ENCODE measurements around the gene LONP1.

Gene LONP1

DNA sequence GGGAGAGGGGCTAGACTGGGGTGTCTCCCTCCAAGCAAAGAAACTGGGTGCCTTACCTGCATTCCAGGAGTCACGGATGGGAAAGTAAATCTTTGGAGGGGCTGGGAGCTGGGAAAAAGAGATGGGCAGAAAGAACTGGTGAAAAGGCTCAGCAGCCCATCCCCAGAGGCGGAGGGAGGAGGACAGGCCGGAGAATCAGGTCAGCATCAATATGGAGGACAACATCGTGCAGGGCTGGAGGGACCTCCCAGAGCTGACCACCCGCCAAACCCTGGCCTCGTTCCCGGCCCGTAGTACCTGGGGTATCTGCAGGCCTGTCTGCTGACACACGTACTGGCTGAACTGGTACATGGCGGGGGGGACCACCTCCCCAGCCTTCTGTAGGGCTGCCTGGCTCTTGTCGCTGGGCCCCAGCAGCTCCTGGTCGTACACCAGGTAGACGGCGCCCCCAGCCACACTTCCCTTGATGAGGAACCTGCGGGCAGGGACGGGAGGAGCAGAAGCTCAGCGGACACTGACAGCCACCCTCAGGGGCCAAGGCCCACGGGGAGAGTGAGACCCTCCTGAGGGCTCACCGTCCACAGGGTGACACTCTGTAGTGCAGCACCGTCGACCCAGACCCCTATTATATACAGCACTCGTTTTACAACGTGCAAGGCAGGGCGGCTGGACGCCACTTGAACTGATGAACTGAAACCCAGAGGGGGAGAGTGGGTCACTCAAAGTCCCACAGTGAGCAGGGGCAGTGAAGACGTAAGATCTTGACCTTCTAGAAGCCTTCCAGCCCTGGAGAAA lies 40.5 kb downstream of the LONP1 start:
- no peak for ATAC-seq

DNA sequence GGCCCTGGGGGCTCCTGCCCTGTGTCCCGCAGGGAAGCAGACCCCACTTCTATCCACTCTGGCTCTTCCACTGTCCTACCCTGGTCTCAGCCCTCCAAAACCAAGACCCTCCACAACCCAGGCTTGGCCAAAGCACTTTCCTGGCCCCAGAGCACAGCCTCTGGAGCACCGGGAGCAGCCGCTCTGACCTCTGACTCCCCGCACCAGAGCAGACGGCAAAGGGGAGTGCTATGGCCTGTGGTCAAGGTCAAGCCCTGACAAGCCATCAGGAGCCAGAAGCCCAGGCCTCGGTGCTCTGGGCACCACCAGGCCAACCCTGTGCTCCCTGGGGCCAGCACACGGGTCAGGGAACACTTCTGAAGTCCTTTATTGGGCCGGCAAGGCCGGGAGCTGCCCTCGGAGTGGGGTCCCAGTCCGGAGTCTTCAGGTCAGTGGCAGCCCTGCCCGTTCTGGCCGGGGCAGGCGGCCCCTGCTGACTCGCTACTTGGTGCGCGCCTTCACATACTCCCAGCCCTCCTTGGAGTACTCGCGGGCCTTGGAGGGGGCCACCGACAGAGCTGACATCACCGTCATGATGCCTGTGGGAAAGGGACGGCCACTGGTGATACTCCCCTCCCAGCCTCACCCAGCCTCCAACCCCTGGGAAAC lies 41.8 kb downstream of the LONP1 start:
- ATAC-seq: no peak

DNA sequence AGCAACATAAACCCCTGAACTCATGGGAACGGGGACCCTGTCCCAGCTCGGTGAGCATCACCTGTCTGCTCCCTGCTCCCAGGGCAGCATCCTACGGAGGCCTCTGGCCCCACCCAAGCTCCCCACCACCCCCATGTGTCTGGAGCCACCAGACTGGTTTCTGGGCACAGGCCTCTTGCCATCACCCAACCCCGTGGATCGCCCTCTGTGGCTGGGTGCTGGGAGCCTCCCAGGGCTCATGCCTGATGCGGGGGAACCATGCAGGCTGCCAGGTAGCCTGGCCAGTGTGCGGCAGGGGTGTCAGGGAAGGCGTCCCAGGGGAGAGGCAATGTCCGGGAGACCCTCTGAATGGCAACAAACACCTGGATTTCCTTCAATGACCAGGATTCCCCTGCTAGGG lies 42.4 kb downstream of the LONP1 start:
- no peak for ATAC-seq

DNA sequence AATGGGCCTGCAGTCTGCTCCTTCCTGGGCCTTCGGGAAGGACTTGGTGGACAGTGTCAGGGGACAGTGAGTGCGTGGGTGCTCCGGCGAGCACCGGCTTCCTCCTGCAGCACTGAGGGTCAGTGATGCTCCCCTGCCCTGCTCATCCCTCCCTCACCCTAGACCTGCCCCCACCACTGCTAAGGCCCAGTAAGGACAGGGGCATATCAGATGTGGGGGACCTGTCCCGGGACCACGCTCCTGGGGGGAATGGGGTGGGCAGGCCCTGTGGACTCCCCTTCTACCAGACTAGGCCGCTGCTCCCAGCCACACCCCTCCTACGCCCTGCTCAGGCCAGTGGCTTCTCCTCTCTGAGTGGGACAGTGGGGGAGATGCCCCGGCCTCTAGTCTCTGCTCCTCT lies 42.8 kb downstream of the LONP1 start:
- ATAC-seq: no peak

DNA sequence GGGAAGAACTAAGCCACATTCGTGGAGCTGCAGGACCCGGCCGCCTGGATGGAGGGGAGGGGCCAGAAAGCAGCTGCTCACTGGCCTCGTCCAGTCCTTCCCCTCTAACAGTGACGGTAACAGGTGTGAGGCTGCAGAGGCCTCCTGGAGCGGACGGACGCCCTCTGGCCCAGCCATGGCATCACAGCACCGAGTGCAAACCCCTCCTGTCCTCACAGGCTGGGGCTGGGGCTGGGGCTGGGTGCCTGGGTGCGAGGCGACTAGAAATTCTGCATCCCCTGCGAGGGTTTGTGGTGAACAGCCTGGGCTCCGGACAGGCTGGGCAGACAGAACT lies 43.2 kb downstream of the LONP1 start:
- ATAC-seq: no peak

DNA sequence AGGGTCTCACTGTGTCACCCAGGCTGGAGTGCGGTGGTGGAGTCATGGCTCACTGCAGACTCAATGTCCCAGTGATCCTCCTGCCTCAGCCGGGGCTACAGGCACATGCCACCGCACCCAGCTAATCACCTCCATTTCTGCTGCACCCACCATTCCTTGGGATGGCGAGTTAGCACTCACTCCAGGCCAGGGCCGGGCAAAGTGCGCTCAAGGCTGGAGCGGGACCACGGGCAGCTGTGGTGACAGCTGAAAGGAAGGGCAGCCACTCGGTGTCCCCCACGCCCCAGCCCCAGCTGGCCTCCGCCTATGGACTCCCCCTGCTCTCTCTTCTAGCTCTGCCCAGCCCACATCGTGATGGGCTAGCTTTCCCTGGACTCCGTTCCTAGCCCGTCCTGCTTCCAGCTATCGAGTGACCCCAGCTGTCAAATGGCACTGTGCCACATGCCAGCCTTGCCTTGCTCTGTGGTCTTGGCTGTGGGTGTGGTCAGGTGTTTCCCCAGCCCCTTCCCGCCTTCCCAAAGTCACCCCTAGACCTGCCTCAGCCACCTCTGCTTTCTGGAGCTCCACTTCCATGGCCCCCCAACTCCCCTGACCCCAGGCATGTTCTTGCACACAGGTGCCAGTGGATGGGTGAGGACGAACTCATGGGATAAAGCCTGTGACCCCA lies 43.7 kb downstream of the LONP1 start:
- ATAC-seq: no peak

DNA sequence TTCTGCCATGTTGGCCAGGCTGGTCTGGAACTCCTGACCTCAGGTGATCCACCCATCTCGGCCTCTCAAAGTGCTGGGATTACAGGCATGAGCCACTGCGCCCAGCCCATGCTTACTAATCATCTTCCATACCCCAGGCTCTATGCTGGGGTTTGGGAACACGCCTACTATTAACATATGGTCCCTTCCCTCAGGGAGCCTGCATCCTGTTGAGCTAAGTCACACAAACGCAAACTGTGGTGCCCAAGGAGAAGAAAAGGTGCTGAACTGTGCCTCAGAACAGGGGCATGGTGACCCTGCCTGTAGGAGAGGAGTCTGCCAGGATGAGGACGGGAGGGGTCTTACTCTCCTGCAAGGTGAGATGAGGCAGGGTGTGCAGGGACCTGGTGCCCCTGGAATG lies 45.2 kb downstream of the LONP1 start:
- no peak for ATAC-seq

DNA sequence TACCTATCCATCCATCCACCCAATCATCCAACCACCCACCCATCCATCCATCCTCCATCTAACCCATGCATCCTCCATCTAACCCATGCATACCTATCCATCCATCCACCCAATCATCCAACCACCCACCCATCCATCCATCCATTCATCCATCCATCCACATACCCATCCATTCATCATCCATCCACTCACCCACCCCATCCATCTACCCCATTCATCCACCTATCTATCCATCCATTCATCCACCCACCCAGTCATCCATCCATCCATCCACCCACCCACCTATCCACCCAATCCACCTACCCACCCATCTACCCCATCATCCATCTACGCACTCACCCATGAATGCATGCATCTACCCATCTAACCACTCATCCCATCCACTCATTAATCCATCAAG lies 46.2 kb downstream of the LONP1 start:
- no peak for ATAC-seq

DNA sequence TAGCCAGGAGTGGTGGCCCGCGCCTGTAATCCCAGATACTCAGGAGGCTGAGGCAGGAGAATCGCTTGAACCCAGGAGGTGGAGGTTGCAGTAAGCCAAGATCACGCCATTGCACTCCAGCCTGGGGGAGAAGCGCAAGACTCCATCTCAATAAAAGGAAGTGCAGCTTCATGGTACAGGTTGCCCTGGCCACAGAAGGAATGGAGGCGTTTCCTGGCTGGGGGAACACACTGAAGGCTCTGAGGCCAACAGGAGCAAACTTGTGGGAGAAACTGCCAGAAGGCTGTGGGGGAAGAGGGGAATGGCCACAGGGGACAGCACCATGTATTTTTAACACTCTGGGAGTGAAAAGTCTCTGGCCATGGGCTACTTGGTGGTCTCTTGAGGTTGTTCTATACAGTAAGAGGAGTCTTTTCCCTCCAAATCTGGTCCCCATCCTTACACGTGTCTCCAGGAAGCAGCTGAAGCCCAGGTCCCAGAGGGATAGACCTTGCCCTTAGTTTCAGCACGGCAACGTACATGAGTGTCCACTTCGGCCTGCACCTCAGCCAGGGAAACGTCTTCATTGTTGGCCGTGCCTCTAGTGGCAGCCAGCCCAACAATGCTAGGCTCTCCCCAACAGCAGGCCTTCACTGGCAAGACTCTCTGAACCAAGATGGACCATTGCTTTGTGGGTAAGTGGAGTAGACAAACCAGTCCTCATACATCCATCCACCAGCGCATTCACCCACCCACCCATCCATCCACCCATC lies 47.1 kb downstream of the LONP1 start:
- no peak for ATAC-seq

DNA sequence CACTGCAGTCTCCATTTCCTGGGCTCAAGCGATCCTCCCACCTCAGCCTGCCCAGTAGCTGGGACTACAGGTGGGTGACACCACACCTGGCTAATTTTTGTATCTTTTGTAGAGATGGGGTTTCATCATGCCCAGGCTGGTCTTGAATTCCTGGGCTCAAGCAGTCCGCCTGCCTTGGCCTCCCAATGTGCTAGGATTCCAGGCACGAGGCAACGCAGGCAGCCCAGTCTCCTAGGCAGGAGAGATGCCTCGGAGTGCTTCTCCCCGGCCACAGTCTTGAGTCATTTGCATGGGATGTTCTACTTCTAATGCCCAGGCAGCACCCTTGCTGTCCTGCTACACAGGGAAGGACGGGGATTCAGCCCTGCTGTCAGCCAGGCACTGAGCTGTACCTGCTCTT lies 48.3 kb downstream of the LONP1 start:
- ATAC-seq: no peak

DNA sequence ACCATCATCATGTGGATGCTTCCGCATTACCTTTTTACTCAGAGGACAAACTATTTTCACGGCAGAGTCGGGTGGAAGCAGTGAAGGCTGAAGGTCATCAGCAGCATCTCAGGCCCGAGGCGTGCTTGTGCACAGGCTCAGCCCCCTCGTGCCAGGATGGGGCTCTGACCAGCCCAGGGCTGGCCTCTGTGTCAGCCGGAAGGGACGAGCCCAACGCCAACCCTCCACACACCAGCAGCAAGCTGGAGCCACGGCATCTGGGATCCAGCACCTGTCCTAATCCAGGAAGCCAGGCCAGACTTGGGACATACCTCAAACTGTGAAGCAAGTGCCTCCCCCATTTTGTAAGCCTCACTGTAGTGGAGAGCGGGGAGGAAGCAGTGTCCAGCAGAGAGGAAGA lies 50.7 kb downstream of the LONP1 start:
- ATAC-seq: no peak

DNA sequence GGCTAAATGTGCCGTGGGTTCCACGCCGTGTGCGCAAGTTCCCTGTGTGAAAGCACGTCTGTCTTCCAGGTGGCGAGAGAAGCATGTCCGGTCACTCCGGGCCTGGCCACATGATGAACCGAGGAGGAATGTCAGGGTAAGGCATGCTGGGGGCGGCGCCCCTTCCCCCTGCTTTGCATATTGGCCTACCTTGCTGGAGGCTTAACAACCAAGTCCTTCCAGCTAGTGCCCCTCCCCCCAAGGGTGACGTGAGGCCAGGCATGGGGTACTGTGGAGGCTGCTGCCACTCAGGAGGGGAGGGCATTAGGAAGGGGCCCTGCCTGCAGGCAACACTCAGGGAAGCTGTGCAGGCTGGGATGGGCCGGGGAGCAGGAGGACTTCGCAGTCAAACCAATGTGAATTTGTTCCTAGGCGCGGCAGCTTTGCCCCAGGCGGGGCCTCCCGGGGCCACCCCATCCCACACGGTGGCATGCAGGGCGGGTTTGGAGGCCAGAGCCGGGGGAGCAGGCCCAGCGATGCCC lies 52.1 kb downstream of the LONP1 start:
- no peak for ATAC-seq

DNA sequence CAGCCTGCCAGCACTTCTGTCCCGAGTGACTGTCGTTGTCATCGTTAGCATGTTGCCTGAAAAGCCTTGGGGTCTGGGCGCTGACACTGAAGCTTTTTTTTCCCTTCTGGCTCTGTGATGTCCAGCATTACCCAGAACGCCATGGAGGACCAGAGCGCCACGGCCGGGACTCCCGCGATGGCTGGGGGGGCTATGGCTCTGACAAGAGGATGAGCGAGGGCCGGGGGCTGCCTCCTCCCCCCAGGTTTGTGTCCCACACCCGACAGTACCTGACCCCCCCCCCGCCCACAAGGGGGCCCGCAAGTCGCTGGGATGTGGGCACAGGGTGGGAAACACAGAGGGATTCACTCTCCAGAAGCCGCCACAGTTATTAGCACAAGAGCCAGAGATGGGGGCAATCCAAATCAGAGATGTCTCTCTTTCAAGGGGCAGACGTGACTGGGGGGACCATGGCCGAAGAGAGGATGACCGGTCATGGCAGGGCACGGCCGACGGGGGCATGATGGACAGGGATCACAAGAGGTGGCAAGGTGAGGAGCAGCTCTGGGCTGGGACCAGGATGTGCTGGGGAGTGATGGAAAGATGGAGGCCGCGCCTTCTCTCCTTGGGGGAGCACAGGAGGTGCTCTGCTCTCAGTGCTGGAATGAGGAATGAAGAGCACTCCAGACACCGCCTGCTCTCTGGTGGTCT lies 52.9 kb downstream of the LONP1 start:
- ATAC-seq: no peak

DNA sequence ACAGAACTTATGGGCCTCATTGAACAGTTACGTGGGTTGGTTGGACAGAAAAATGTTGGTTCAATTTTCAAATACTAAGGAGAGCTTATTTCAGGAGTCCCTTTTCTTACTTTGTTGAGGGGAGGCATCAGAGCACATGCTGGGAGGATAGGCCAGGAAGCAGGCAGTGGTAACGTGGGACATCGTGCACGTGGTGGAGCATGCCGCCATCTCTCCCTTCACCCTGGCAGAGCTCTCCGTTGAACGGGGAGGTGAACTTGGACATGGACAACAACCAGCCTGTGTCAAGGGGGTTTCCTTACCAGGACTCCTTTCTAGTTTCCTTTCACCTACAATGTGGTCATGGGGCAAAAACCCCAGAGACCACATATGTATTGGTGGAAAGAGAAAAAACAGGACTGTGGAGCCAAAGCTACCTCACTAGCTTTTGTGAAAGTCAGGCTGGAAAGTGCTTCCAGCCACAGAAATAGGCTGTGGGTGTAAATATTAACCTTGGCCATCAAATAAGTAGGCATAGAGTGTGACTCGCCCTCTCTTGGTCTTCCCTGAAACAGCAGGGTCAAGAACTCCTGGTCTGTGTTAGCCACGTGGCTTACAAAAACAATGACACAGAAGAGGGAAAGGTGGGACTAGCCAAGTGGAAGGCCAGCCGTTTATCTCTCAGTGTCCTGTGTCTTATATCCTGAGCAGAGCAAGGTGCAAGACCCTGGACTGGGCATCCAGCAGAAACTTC lies 54.0 kb downstream of the LONP1 start:
- ATAC-seq: peak in 1 of 2 donors; percentile 27

DNA sequence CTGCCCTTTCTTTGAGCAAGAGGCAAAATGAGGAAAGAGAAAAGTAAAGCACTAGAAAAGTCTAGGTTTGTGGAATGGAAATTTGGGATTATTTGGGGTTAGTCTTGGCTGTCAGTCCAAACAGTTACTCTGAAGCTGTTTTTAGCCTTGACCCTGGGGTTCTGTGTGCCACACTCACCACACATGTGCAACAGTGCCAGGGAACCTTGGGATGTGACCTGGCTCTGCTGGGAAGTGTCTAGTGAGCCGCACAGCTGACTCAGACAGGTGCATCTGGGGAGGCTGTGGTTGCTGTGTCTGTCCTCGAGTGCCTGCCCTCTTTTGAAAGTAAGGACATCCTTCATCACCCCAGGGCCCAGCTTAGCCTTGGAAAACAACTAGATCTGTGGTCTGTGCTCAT lies 55.4 kb downstream of the LONP1 start:
- ATAC-seq: no peak

DNA sequence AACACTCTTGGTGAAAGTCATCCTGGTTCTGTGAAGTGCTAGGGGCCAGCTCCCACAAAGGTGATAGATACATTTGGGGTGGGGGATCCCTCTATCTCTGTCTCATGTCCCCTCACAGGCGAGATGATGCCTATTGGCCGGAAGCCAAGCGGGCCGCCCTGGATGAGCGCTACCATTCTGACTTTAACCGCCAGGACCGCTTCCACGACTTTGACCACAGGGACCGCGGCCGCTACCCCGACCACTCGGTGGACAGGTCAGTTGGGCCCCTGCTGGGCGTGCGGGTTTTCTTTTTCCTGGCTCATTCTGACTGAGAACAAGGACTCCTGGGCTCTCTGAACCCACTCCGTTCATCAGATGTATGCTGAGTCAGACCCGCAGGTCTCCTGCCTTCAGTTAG lies 56.0 kb downstream of the LONP1 start:
- no peak for ATAC-seq

DNA sequence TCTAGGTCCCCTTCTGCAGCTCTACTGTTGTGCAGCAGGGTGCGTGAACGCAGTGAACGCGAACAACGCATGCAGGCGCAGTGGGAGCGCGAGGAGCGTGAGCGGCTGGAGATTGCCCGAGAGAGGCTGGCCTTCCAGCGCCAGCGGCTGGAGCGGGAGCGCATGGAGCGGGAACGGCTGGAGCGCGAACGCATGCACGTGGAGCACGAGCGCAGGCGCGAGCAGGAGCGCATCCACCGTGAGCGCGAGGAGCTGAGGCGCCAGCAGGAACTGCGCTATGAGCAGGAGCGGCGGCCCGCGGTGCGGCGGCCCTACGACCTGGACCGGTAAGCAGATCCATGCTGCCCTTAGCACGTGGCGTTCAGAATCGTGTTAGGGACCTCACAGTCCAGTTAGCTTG lies 58.5 kb downstream of the LONP1 start:
- ATAC-seq: no peak

DNA sequence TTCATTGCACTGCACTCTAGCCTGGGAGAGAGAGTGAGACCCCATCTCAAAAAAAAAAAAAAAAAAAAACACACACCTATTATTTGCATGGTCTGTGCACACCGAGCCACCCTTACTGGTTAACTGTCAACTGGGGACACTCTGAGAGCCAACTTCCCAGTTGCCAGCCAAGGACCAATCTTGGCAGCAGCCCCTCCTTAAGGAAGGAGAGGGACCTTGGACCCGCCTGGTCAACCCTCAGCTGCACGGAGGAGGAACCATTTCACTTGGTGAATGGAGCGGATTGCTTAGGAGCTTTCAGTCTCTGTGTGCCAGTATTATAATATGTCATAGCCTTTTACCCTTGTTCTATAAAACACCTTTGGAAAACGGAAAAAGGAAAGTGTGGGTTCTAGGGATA lies 64.5 kb downstream of the LONP1 start:
- ATAC-seq: no peak

DNA sequence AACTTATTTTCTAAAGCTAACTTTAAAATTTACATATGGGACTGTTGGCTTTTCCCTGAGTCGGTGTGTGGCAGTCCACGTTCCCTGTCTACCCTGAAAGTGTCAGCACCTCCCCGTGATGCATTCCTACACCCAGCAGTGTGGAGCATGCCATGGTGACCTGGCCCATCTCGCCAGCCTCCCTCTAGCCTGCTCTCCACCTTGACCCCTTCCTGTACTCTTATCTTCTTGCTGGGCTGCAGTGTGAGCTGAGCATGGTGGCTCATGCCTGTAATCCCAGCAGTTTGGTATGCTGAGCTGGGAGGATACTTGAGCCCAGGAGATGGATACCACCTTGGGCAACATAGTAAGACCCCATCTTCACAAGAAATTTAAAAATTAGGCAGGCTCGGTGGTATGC lies 65.0 kb downstream of the LONP1 start:
- ATAC-seq: no peak

DNA sequence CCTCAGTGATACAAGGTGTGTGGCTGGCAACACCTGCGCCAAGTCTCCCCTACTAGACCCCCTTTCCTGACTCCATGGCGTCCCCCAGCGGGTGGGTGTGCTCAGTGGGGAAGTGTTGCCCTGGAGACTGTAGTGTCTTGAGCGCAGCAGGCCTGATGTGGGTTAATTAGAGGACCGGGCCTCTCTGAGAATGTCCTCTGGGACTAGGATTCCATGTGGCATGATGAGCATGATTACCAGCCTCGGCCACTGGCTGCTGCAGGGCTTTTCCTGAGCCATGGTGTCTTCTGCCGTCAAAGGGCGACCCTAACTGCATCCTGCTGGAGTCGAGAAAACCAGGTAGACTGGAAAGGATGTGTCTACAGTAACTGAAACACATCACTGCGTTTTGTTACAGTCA lies 67.7 kb downstream of the LONP1 start:
- no peak for ATAC-seq

DNA sequence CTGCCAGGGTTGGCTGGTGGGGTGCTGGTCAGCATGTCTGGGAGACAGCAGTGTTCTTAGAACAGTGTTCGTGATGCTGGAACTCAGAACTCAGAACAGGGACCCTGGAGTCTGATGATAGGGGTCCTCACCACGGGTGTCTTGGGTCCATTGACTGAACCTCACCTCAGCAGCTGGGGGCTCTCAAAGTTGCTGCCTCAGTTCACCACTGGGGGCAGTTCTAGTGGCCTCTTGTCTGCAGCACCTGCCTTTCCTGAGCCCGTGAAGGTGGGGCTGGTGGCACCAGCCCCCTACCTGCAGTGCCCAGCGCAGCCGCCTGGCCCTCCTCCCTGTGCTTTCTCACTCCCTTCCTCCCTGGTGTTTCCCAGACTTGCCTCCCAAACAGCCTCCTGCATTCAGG lies 68.6 kb downstream of the LONP1 start:
- ATAC-seq: no peak

DNA sequence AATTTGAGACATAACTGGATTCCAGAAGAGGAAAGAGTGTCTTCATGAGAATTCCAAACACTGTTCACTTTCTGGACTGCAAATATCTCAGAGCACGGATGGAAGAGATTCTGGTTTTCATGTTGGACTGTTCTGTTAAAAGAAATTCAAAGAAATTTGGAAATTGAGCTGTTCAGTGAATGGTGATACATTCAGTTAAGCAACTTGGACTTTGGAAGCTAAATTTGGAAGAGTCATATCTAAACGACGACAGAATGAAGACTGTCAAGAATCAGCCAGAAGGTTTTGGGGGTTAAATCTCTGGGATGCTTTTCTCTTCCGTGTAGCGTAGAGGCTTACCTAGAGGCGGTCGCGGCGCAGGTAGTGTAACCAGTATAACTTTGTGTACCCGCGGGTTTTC lies 71.5 kb downstream of the LONP1 start:
- ATAC-seq: no peak

Measured in activated CD4-positive, CD25-positive, alpha-beta regulatory T cell treated with anti-CD3 and anti-CD28 coated beads, Interleukin-2, amount 50 U/mL, for 24 hours (primary cell).